HepG2 (cell line): Measurements from ENCODE around the gene TBX19. TPM values are rescaled to one million over a fixed set of nuclear protein-coding genes. Genes with fewer than 3 reads are reported as not detected.

Source experiments
- ATAC-seq: fragments of 200-7000 bp; cut with Tn5 transposase; 3 replicates; pipeline ENCODE4 v1.9.1; 2020; ENCODE audit warnings: mild to moderate bottlenecking, moderate library complexity
- BruUV-seq: library from RNA; stranded (reverse); fragments of 400-500 nt; replicated peaks from 2 replicates; lab custom pipeline; 2021; lab: Mats Ljungman, UMichigan
- CTCF ChIA-PET: fragments of 300-600 bp; formaldehyde crosslinking; extraction: SDS; loops from one replicate; lab custom pipeline; 2021; ENCODE audit warnings: low total read pairs, inconsistent platforms, low intra/inter-chr PET ratio; lab: Yijun Ruan, JAX
- POLR2A ChIA-PET: fragments of 350-600 bp; sonication (Branson Sonifier 250); formaldehyde crosslinking; loops from one replicate; lab custom pipeline; 2020; ENCODE audit warnings: antibody characterized with exemption, inconsistent platforms; lab: Yijun Ruan, JAX
- DNase-seq: peaks from one replicate; pipeline ENCODE4 v3.0.0-alpha.2; 2015; ENCODE audit warnings: low spot score
- FAIRE-seq: peaks from 3 replicates; lab custom pipeline; 2011; peaks lifted over from hg19 to GRCh38; lab: Jason Lieb, UNC
- H2AFZ ChIP-seq: one replicate; pipeline ENCODE4 v1.6.1; 2011; ENCODE audit warnings: low read length, inconsistent platforms
- H3K27ac ChIP-seq: fragments of 300-600 bp; 3 replicates; pipeline ENCODE4 v1.8.0; 2011; ENCODE audit warnings: mixed run types, mild to moderate bottlenecking, mixed read lengths, low read length, inconsistent platforms; ENCODE audit not compliant: insufficient read depth; ENCODE audit errors: extremely low read length
- H3K27me3 ChIP-seq, 2 experiments: fragments of 200-600 bp in 1 of 2; 2 replicates in 1 of 2; 3 replicates in 1 of 2; pipeline versions ENCODE4 v1.6.0 to v1.8.0; 2011; ENCODE audit warnings: low read length in 2 of 2, mild to moderate bottlenecking in 2 of 2, moderate library complexity in 2 of 2, inconsistent platforms in 1 of 2; ENCODE audit not compliant: insufficient read depth in 2 of 2, control insufficient read depth in 1 of 2
- H3K36me3 ChIP-seq, 2 experiments: fragments of 200-600 bp in 1 of 2; replicated peaks in 1 of 2; 2 replicates in 1 of 2; 3 replicates in 1 of 2; pipeline versions ENCODE4 v1.5.1 to v1.8.0; 2011; ENCODE audit warnings: low read length in 2 of 2, inconsistent platforms in 1 of 2; ENCODE audit not compliant: insufficient read depth in 2 of 2, control insufficient read depth in 1 of 2
- H3K4me1 ChIP-seq: 2 replicates; pipeline ENCODE4 v1.5.1; 2012; ENCODE audit warnings: low read length, inconsistent platforms; ENCODE audit not compliant: insufficient read depth
- H3K4me2 ChIP-seq: 2 replicates; pipeline ENCODE4 v1.6.0; 2011; ENCODE audit warnings: low read depth, low read length, inconsistent platforms
- H3K4me3 ChIP-seq, 3 experiments: fragments of 200-600 bp in 1 of 3; sonication (generic), shearing (Covaris generic) in 1 of 3; replicated peaks in 1 of 3; 2 replicates each; pipeline ENCODE4 v1.5.1; 2011 to 2016; ENCODE audit warnings: low read length in 3 of 3, inconsistent platforms in 2 of 3, low read depth in 2 of 3, mild to moderate bottlenecking in 2 of 3, control low read depth in 1 of 3, mixed read lengths in 1 of 3; ENCODE audit not compliant: insufficient read depth in 1 of 3
- H3K79me2 ChIP-seq: one replicate; pipeline ENCODE4 v1.6.1; 2011; ENCODE audit warnings: low read length, inconsistent platforms; ENCODE audit not compliant: insufficient read depth
- H3K9ac ChIP-seq: 2 replicates; pipeline ENCODE4 v1.6.0; 2011; ENCODE audit warnings: mild to moderate bottlenecking, low read depth, low read length, inconsistent platforms; ENCODE audit not compliant: insufficient read depth
- H3K9me3 ChIP-seq: 2 replicates; pipeline ENCODE4 v1.5.1; 2012; ENCODE audit warnings: mild to moderate bottlenecking, low read length
- H4K20me1 ChIP-seq: 2 replicates; pipeline ENCODE4 v1.6.0; 2011; ENCODE audit warnings: inconsistent platforms, mild to moderate bottlenecking, low read length, moderate library complexity; ENCODE audit not compliant: insufficient read depth
- ARID3A ChIP-seq: IDR thresholded peaks from 2 replicates; pipeline ENCODE4 v1.6.1; 2012; ENCODE audit warnings: low read depth, low read length, improper control_type of control experiment
- CC2D1A ChIP-seq: sonication (generic); formaldehyde crosslinking; IDR thresholded peaks from 2 replicates; pipeline ENCODE4 v1.8.1; 2023; ENCODE audit warnings: mild to moderate bottlenecking, missing genetic modification reagents
- KLF12 ChIP-seq: sonication (generic); formaldehyde crosslinking; IDR thresholded peaks from 2 replicates; pipeline ENCODE4 v1.4.0; 2020; ENCODE audit warnings: missing genetic modification reagents, borderline replicate concordance
- NFYC ChIP-seq: IDR thresholded peaks from 2 replicates; pipeline ENCODE4 v1.6.1; 2016; ENCODE audit warnings: missing genetic modification reagents, missing compliant biosample characterization
- ZEB1 ChIP-seq: IDR thresholded peaks from 2 replicates; pipeline ENCODE4 v1.6.1; 2012; ENCODE audit warnings: mild to moderate bottlenecking, low read depth, inconsistent platforms; ENCODE audit not compliant: insufficient replicate concordance
- ZFP36L2 ChIP-seq: sonication (generic); formaldehyde crosslinking; IDR thresholded peaks from 2 replicates; pipeline ENCODE4 v1.4.0; 2020; ENCODE audit warnings: missing genetic modification reagents
- ZFYVE20 ChIP-seq: sonication (generic); formaldehyde crosslinking; IDR thresholded peaks from 2 replicates; pipeline ENCODE4 v1.8.0; 2023; ENCODE audit warnings: low read depth, mild to moderate bottlenecking, moderate library complexity, missing genetic modification reagents, borderline replicate concordance
- ZNF558 ChIP-seq: sonication (generic); formaldehyde crosslinking; IDR thresholded peaks from 2 replicates; pipeline ENCODE4 v1.9.0; 2022; ENCODE audit warnings: mild to moderate bottlenecking, missing genetic modification reagents, borderline replicate concordance
- WGBS: methylation state at CpG from one replicate; pipeline ENCODE4 v1.1.6; 2017; ENCODE audit warnings: low lambda C conversion rate; 5-methylcytosine and 5-hydroxymethylcytosine counted together
- in situ Hi-C: cut with HindIII; loops from 2 replicates; pipeline ENCODE4 v1.10.0; 2017; ENCODE audit warnings: low pct_unique_long_range_greater_than_20kb; ENCODE audit not compliant: extremely low pct_ligation_motif_present
- intact Hi-C: fragments of 100-400 bp; cut with micrococcal nuclease; formaldehyde crosslinking; loops from one replicate; pipeline ENCODE4 v1.10.0; 2022; ENCODE audit not compliant: unreplicated experiment
- polyA plus RNA-seq, 8 experiments: library from polyadenylated mRNA; depleted of rRNA in 3 of 8; stranded (reverse) in 7 of 8; unstranded in 1 of 8; fragments of >200 nt; fragmentation: Illumina TruSeq in 4 of 8; extraction: Trizol in 4 of 8; gene quantifications; 2 replicates each; pipeline versions ENCODE4 v1.2.1 to v1.2.3, GENCODE V29; 2011 to 2016; ENCODE audit warnings: low read depth in 4 of 8, missing spikeins in 1 of 8, mixed read lengths in 1 of 8; ENCODE audit not compliant: insufficient read depth in 1 of 8
- total RNA-seq, 5 experiments: library from RNA; depleted of rRNA; stranded (reverse); fragments of >200 nt; fragmentation: Illumina TruSeq; extraction: Trizol; gene quantifications; 2 replicates each; pipeline ENCODE4 v1.2.3, GENCODE V29; 2016; ENCODE audit warnings: low read depth in 1 of 5
- TF ChIP-seq, protein P1 (sequence below): sonication (generic); formaldehyde crosslinking; IDR thresholded peaks from 2 replicates; pipeline ENCODE4 v1.4.0; 2020; ENCODE audit warnings: mild to moderate bottlenecking, missing genetic modification reagents
- TF ChIP-seq, protein P2 (sequence below): sonication (generic); formaldehyde crosslinking; IDR thresholded peaks from 2 replicates; pipeline ENCODE4 v1.4.0; 2020; ENCODE audit warnings: missing genetic modification reagents

Gene TBX19
- total and polyA plus RNA-seq, 2 of the 13 experiments (the other 11 are each of a cell fraction or from before 2014, with no cell fraction given), result 0.31 to 1.4 TPM

DNA sequence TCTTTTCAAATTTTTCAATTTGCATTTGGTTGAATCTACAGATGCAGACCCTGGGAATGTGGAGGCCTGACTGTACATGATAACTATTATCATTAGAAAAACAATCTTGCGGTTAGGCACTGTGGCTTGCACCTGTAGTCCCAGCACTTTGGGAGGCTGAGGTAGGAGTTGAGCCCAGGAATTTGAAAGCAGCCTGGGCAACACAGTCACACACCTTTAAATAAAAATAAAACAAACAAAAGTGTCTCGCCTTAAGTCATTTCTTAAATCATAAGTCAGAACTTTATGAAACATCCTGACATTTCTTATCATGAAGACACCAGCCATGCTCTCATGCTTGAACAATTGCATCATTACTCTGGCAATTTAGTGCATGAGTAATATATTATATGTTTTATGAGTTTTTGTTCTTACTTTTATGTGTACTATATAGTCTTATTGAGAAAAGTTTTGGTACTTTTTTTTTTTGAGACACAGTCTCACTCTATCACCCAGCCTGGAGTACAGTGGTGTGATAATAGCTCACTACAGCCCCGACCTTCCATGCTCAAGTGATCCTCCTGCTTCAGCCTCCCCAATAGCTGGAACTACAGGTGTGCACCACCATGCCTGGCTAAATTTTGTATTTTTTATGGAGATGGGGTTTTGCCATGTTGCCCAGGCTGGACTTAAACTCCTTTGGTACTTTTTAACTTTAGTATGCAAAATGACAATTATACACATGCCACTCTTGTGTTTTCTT is 7.8 kb downstream of the TBX19 start (continued):
- TF ChIP-seq ZNF558 (CRISPR knock-in tag), result no peak
- no peak for TF ChIP-seq CC2D1A (CRISPR knock-in tag)
- no peak for TF ChIP-seq ZEB1
- TF ChIP-seq ZFYVE20 (CRISPR knock-in tag), result no peak
- TF ChIP-seq, protein P1, sequence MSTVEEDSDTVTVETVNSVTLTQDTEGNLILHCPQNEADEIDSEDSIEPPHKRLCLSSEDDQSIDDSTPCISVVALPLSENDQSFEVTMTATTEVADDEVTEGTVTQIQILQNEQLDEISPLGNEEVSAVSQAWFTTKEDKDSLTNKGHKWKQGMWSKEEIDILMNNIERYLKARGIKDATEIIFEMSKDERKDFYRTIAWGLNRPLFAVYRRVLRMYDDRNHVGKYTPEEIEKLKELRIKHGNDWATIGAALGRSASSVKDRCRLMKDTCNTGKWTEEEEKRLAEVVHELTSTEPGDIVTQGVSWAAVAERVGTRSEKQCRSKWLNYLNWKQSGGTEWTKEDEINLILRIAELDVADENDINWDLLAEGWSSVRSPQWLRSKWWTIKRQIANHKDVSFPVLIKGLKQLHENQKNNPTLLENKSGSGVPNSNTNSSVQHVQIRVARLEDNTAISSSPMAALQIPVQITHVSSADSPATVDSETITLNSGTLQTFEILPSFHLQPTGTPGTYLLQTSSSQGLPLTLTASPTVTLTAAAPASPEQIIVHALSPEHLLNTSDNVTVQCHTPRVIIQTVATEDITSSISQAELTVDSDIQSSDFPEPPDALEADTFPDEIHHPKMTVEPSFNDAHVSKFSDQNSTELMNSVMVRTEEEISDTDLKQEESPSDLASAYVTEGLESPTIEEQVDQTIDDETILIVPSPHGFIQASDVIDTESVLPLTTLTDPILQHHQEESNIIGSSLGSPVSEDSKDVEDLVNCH, result no peak
- TF ChIP-seq KLF12 (CRISPR knock-in tag), result no peak

DNA sequence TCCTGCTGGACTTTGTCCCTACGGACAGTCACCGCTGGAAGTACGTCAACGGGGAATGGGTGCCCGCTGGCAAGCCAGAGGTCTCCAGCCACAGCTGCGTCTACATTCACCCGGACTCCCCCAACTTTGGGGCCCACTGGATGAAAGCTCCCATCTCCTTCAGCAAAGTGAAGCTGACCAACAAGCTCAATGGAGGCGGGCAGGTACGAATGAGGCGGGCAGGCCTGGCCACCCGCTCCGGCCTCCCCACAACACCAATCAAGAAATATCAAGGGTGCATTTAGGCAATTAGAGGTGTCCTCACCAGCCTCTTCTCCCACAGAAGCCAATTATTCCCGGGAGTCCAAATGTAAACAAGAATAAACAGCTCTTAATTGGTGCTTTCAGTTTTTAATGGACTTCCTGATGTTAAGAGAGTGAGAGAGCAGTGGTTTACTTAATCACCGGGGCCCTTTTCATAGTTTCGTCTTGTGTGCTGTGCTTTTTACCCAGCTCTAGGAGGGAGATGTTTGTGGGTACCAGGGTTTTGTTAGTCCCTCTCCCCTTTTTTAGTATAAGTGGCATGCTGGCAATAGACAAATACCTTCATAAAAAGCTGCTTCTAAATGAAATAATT is 10.7 kb downstream of the TBX19 start:
- Histone ChIP-seq H3K9me3 (no peaks in the 10 kb centered on the region), H3K27me3 (no peaks in the 10 kb centered on the region), H4K20me1 (no peaks in the 10 kb centered on the region), H3K9ac (no peak overlapping the region), H3K4me1 (no peaks in the 10 kb centered on the region; the same call in 1 of the 2 replicates), H2AFZ (no peak overlapping the region), H3K4me3 (no peak overlapping the region), H3K79me2 (no peaks in the 10 kb centered on the region), H3K27ac (no peak overlapping the region), H3K36me3 (no peaks in the 10 kb centered on the region), H3K4me2 (no peak overlapping the region)
- POLR2A ChIA-PET, result no interaction called here
- in situ Hi-C loops, result no loop called here
- intact Hi-C loops, result no loop called here
- WGBS, result 82% methylated on average over 8 of the region's 15 CpGs
- TF ChIP-seq ARID3A (no peak), ZFP36L2 (CRISPR knock-in tag) (no peak), NFYC (CRISPR knock-in tag) (no peak), ZEB1 (no peak)
- TF ChIP-seq, protein P2, sequence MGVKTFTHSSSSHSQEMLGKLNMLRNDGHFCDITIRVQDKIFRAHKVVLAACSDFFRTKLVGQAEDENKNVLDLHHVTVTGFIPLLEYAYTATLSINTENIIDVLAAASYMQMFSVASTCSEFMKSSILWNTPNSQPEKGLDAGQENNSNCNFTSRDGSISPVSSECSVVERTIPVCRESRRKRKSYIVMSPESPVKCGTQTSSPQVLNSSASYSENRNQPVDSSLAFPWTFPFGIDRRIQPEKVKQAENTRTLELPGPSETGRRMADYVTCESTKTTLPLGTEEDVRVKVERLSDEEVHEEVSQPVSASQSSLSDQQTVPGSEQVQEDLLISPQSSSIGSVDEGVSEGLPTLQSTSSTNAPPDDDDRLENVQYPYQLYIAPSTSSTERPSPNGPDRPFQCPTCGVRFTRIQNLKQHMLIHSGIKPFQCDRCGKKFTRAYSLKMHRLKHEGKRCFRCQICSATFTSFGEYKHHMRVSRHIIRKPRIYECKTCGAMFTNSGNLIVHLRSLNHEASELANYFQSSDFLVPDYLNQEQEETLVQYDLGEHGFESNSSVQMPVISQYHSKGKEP (CRISPR knock-in tag), result no peak
- no TSS peak for BruUV-seq
- DNase-seq, result no peak
- CTCF ChIA-PET, result no interaction called here
- FAIRE-seq, result no peak
- ATAC-seq, result no peak
